ENCODE results near the gene POLR2F. TPM values are rescaled to one million over a fixed set of nuclear protein-coding genes. Genes with fewer than 3 reads are reported as not detected.

POLR2F gene
- polyA plus RNA-seq, 1 donor (not counting 4 experiments of a cell fraction or from before 2014, with no cell fraction given), result 119 TPM

DNA sequence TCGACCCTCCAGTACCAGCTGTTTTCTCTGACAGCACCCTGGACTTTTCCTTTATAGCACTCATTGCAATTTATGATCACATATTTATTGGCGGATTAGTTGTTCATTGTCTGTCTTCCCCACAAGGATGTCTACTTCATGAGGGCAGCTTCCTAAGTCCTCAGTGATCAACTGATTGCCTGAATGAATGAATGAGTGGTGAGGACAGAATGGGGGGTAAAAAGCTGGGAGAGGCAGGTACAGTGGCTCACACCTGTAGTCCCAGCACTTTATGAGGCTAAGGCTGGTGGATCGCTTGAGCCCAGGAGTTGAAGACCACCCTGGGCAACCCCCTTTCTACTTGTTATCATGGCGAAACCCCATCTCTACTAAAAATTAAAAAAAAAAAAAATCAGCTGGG lies 42.0 kb downstream of the POLR2F start:
- no peaks in the 10 kb centered on the region for H3K79me2 ChIP-seq (ENCODE audit: control insufficient read depth, insufficient read depth, low read length)
- dilution Hi-C loops (cut with MboI; ENCODE audit: extremely low pct_ligation_motif_present, low sequenced_read_pairs), result no loop called here

DNA sequence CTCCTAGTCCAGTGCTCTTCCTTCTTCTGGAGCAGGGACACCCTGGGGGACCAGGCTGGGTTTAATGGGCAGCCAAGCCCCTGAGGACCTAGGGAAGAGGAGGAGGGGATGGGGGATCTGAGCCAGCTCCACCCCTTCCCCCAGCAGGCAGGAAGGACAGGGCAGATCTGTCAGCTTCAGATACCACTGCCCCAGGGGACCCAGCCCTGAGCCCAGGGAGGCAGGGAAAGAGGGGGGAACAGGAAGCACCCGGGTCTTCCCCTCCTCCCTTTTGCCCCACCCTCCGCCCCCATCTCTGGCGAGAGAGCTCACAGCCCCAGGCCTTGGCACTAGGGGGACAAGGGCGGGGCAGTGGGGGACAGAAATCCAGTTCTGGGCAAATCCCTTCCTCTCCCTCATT lies 42.6 kb downstream of the POLR2F start:
- no peak overlapping the region for H2AFZ ChIP-seq (ENCODE audit: control insufficient read depth, low read length)
- H3K9me1 ChIP-seq (ENCODE audit: control insufficient read depth, extremely low read depth, insufficient read depth, low read length), result no peaks in the 10 kb centered on the region
- no peaks in the 10 kb centered on the region for H4K20me1 ChIP-seq (ENCODE audit: control insufficient read depth, extremely low read depth, insufficient read depth, low read length)
- H3K36me3 ChIP-seq (ENCODE audit: control insufficient read depth in 2 of 2, extremely low read depth in 1 of 2, insufficient read depth in 2 of 2, low read length in 2 of 2), result no peaks in the 10 kb centered on the region
- peaks cover 35% of the 10 kb centered on the region for H3K4me1 ChIP-seq (ENCODE audit: control insufficient read depth, extremely low read depth, insufficient read depth, low read length)
- TF ChIP-seq, protein P1, sequence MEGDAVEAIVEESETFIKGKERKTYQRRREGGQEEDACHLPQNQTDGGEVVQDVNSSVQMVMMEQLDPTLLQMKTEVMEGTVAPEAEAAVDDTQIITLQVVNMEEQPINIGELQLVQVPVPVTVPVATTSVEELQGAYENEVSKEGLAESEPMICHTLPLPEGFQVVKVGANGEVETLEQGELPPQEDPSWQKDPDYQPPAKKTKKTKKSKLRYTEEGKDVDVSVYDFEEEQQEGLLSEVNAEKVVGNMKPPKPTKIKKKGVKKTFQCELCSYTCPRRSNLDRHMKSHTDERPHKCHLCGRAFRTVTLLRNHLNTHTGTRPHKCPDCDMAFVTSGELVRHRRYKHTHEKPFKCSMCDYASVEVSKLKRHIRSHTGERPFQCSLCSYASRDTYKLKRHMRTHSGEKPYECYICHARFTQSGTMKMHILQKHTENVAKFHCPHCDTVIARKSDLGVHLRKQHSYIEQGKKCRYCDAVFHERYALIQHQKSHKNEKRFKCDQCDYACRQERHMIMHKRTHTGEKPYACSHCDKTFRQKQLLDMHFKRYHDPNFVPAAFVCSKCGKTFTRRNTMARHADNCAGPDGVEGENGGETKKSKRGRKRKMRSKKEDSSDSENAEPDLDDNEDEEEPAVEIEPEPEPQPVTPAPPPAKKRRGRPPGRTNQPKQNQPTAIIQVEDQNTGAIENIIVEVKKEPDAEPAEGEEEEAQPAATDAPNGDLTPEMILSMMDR (optimal IDR thresholded peaks at IDR 0.05 in 1 of 3, IDR thresholded peaks at IDR 0.05 in 1 of 3, conservative IDR thresholded peaks at IDR 0.05 in 1 of 3; ENCODE audit: extremely low read depth in 1 of 3, insufficient read depth in 2 of 3, low read length in 3 of 3), result no peak
- TF ChIP-seq EZH2 (IDR thresholded peaks at IDR 0.05; ENCODE audit: low read length), result no peak
- H3K27me3 ChIP-seq (ENCODE audit: control insufficient read depth, extremely low read depth, insufficient read depth, low read length), result no peaks in the 10 kb centered on the region
- FAIRE-seq, result no peak
- no peak overlapping the region for H3K4me2 ChIP-seq (ENCODE audit: control insufficient read depth, extremely low read depth, insufficient read depth, low read depth, low read length)
- no peak for DNase-seq (ENCODE audit: low read depth, low spot score)
- no peaks in the 10 kb centered on the region for H3K9me3 ChIP-seq (ENCODE audit: control insufficient read depth, low read depth, low read length)
- H3K4me3 ChIP-seq (ENCODE audit: control insufficient read depth in 2 of 3, extremely low read depth in 1 of 3, insufficient read depth in 2 of 3, low read depth in 1 of 3, low read length in 3 of 3), result no peak overlapping the region
- H3K9ac ChIP-seq (ENCODE audit: control insufficient read depth, extremely low read depth, insufficient read depth, low read length), result no peak overlapping the region
- no peaks in the 10 kb centered on the region for H3K79me2 ChIP-seq (ENCODE audit: control insufficient read depth, insufficient read depth, low read length)
- no peak overlapping the region for H3K27ac ChIP-seq (ENCODE audit: control insufficient read depth, insufficient read depth, low read length)
- dilution Hi-C loops (cut with MboI; ENCODE audit: extremely low pct_ligation_motif_present, low sequenced_read_pairs), result no loop called here

More for the DNA sequence above, 42.0 kb downstream of the POLR2F start:
- Histone ChIP-seq H3K27ac (ENCODE audit: control insufficient read depth, insufficient read depth, low read length) (no peak overlapping the region), H3K4me1 (ENCODE audit: control insufficient read depth, extremely low read depth, insufficient read depth, low read length) (peaks cover 32% of the 10 kb centered on the region), H4K20me1 (ENCODE audit: control insufficient read depth, extremely low read depth, insufficient read depth, low read length) (no peaks in the 10 kb centered on the region), H3K4me3 (ENCODE audit: control insufficient read depth in 2 of 3, extremely low read depth in 1 of 3, insufficient read depth in 2 of 3, low read depth in 1 of 3, low read length in 3 of 3) (no peak overlapping the region), H3K9ac (ENCODE audit: control insufficient read depth, extremely low read depth, insufficient read depth, low read length) (no peak overlapping the region), H3K27me3 (ENCODE audit: control insufficient read depth, extremely low read depth, insufficient read depth, low read length) (no peaks in the 10 kb centered on the region), H3K9me3 (ENCODE audit: control insufficient read depth, low read depth, low read length) (no peaks in the 10 kb centered on the region), H3K4me2 (ENCODE audit: control insufficient read depth, extremely low read depth, insufficient read depth, low read depth, low read length) (no peak overlapping the region), H3K9me1 (ENCODE audit: control insufficient read depth, extremely low read depth, insufficient read depth, low read length) (no peaks in the 10 kb centered on the region), H2AFZ (ENCODE audit: control insufficient read depth, low read length) (no peak overlapping the region), H3K36me3 (ENCODE audit: control insufficient read depth in 2 of 2, extremely low read depth in 1 of 2, insufficient read depth in 2 of 2, low read length in 2 of 2) (no peaks in the 10 kb centered on the region)
- TF ChIP-seq EZH2 (IDR thresholded peaks at IDR 0.05; ENCODE audit: low read length), result no peak
- TF ChIP-seq, protein P1 (optimal IDR thresholded peaks at IDR 0.05 in 1 of 3, IDR thresholded peaks at IDR 0.05 in 1 of 3, conservative IDR thresholded peaks at IDR 0.05 in 1 of 3; ENCODE audit: extremely low read depth in 1 of 3, insufficient read depth in 2 of 3, low read length in 3 of 3), result no peak
- no peak for DNase-seq (ENCODE audit: low read depth, low spot score)
- FAIRE-seq, result no peak

All from keratinocyte (primary cell).